SK-N-DZ (cell line): ENCODE results near the gene GTF2H3.

Experiments used
- DNase-seq: peaks from one replicate; pipeline ENCODE4 v3.0.0-alpha.2; 2015; ENCODE audit warnings: low spot score

Gene GTF2H3

GRCh38 chr12:123645380-123645779 is 11.8 kb downstream of the GTF2H3 start:
- no peak for DNase-seq

- no peak for DNase-seq
Observed at GRCh38 chr12:123645878-123646277, 12.2 kb downstream of the GTF2H3 start.

GRCh38 chr12:123648401-123648800 is 14.8 kb downstream of the GTF2H3 start:
- no peak for DNase-seq

GRCh38 chr12:123654129-123654701 is 20.6 kb downstream of the GTF2H3 start:
- DNase-seq = no peak

- no peak for DNase-seq
Observed at GRCh38 chr12:123655420-123655819, 21.8 kb downstream of the GTF2H3 start.

- DNase-seq = no peak
Observed at GRCh38 chr12:123656392-123656791, 22.8 kb downstream of the GTF2H3 start.

- DNase-seq = no peak
Observed at GRCh38 chr12:123657211-123657610, 23.6 kb downstream of the GTF2H3 start.

GRCh38 chr12:123659996-123660727 is 26.5 kb downstream of the GTF2H3 start:
- no peak for DNase-seq

- DNase-seq = no peak
Observed at GRCh38 chr12:123667771-123668170, 34.1 kb downstream of the GTF2H3 start.

GRCh38 chr12:123670882-123671728 is 37.5 kb downstream of the GTF2H3 start, which contains the start of gene TCTN2:
TCTN2 (plus strand) TSS chr12:123671113; CDS start chr12:123671241, 128 bp downstream.
- peak; percentile 90 for DNase-seq

GRCh38 chr12:123671876-123672275 is 38.2 kb downstream of the GTF2H3 start:
- no peak for DNase-seq

GRCh38 chr12:123675436-123675835 is 41.8 kb downstream of the GTF2H3 start:
- no peak for DNase-seq

GRCh38 chr12:123676616-123677320 is 43.1 kb downstream of the GTF2H3 start:
- no peak for DNase-seq

GRCh38 chr12:123678981-123679380 is 45.4 kb downstream of the GTF2H3 start:
- no peak for DNase-seq

- DNase-seq = no peak
Observed at GRCh38 chr12:123681605-123682004, 48.0 kb downstream of the GTF2H3 start.

GRCh38 chr12:123683964-123684363 is 50.3 kb downstream of the GTF2H3 start:
- no peak for DNase-seq

- DNase-seq = no peak
Observed at GRCh38 chr12:123686636-123687190, 53.1 kb downstream of the GTF2H3 start.

GRCh38 chr12:123690191-123690840 is 56.7 kb downstream of the GTF2H3 start:
- DNase-seq = no peak

- no peak for DNase-seq
Observed at GRCh38 chr12:123696207-123696606, 62.6 kb downstream of the GTF2H3 start.

GRCh38 chr12:123696646-123697045 is 63.0 kb downstream of the GTF2H3 start:
- DNase-seq = no peak

- no peak for DNase-seq
Observed at GRCh38 chr12:123705935-123706334, 72.3 kb downstream of the GTF2H3 start.
